Erythroblast (primary cell): ENCODE data around the gene COX4I2.

Experiments
- GATA1 ChIP-seq: IDR thresholded peaks from 2 replicates; pipeline ENCODE4 v1.6.1; 2011; ENCODE audit warnings: low read depth, mild to moderate bottlenecking, control low read depth, low read length, moderate library complexity
- POLR2A ChIP-seq: IDR thresholded peaks from 2 replicates; pipeline ENCODE4 v1.6.1; 2011; ENCODE audit warnings: mild to moderate bottlenecking, low read length

GRCh38 chr20:31681128-31681727, 43.5 kb downstream of the COX4I2 start:
- TF ChIP-seq POLR2A (no peak), GATA1 (no peak)
